Lower leg skin (tissue), 3 donors: ENCODE results near the gene FTH1.

Experiments used
- CTCF ChIP-seq, 3 donors: fragments of 450-650 bp; IDR thresholded peaks; one replicate each; pipeline ENCODE4 v1.5.1; 2016; ENCODE audit warnings: antibody characterized with exemption in 3 of 3, mild to moderate bottlenecking in 3 of 3, moderate library complexity in 2 of 3
- POLR2A ChIP-seq, 2 donors: fragments of 450-650 bp; IDR thresholded peaks; one replicate each; pipeline ENCODE4 v1.6.1; 2016 to 2017; ENCODE audit warnings: antibody characterized with exemption in 2 of 2, mild to moderate bottlenecking in 1 of 2, moderate library complexity in 1 of 2

GRCh38 chr11:61951484-61952135, 15.8 kb downstream of the FTH1 start:
- TF ChIP-seq CTCF (IDR thresholded peaks at IDR 0.05): no peak
- TF ChIP-seq POLR2A (IDR thresholded peaks at IDR 0.05): no peak
